ENCODE measurements around the gene ATP2C2.

DNA sequence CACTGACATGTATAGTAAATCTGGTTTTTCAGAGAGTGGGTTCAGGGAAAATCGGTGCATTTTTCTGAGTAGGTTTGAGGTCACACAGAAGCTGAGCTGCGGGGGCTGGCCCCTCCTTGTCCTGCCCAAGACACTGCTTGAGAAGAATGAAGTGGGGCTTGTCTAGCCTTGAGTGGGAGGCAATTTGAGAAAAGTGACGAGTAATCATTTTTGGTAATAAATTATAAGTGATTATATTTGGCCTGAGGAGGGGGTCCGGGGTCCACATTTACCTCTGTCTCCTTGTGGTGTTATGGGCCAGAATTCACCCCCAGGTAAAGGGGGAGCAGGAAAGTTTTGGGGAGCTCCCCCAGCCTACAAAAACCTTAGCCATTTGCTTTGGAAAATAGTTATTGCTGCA is 45.6 kb upstream of the ATP2C2 start:
- TF ChIP-seq, protein P1, sequence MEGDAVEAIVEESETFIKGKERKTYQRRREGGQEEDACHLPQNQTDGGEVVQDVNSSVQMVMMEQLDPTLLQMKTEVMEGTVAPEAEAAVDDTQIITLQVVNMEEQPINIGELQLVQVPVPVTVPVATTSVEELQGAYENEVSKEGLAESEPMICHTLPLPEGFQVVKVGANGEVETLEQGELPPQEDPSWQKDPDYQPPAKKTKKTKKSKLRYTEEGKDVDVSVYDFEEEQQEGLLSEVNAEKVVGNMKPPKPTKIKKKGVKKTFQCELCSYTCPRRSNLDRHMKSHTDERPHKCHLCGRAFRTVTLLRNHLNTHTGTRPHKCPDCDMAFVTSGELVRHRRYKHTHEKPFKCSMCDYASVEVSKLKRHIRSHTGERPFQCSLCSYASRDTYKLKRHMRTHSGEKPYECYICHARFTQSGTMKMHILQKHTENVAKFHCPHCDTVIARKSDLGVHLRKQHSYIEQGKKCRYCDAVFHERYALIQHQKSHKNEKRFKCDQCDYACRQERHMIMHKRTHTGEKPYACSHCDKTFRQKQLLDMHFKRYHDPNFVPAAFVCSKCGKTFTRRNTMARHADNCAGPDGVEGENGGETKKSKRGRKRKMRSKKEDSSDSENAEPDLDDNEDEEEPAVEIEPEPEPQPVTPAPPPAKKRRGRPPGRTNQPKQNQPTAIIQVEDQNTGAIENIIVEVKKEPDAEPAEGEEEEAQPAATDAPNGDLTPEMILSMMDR (IDR thresholded peaks at IDR 0.05; ENCODE audit: low read length), result no peak
- no peak for TF ChIP-seq EZH2 (IDR thresholded peaks at IDR 0.05; ENCODE audit: borderline replicate concordance, low read length)

Measured in OCI-LY1 (cell line).